HFF-Myc (cell line): ENCODE measurements around the gene VCL.

ENCODE experiments used
- DNase-seq: peaks from one replicate; pipeline ENCODE4 v3.0.0-alpha.2; 2011; ENCODE audit warnings: low read depth; ENCODE audit errors: extremely low read depth
- H3K4me3 ChIP-seq: replicated peaks from 2 replicates; pipeline ENCODE4 v1.5.1; 2011; ENCODE audit warnings: low read depth, mild to moderate bottlenecking, control low read depth, low read length
- CTCF ChIP-seq: IDR thresholded peaks from 2 replicates; pipeline ENCODE4 v1.5.1; 2012; ENCODE audit warnings: mild to moderate bottlenecking, low read depth, low read length, control low read depth; ENCODE audit errors: missing control alignments

VCL gene

GRCh38 chr10:74094231-74094630 is 96.3 kb downstream of the VCL start:
- TF ChIP-seq CTCF = no peak
- no peak for DNase-seq
- H3K4me3 ChIP-seq = no peak overlapping the region

- TF ChIP-seq CTCF = no peak
- DNase-seq = no peak
- H3K4me3 ChIP-seq = no peak overlapping the region
Observed at GRCh38 chr10:74096777-74097176, 98.9 kb downstream of the VCL start.

GRCh38 chr10:74097776-74098175 is 99.9 kb downstream of the VCL start:
- DNase-seq = no peak
- no peak for TF ChIP-seq CTCF

DNA sequence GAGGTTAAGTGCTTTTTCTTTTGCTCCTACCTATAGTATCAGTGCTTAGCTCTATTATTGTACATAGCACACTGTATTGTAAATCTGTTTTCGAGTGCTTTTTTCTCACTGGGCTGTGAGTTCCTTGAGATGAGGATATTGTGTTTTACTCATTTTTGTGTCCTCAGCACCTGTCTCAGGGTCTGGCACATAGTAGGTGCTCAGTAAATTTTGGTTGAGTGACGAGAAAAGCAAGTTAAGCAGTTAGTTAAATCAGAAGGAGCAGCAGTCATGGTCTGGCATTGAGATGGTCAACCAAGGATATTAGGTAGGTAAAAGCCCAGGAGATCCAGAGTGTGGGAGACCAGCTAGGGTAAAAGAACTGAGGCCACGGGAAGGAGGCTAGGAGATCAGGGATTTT is 101.5 kb downstream of the VCL start:
- H3K4me3 ChIP-seq = no peak overlapping the region
- no peak for TF ChIP-seq CTCF
- DNase-seq = no peak

More at GRCh38 chr10:74097776-74098175, 99.9 kb downstream of the VCL start:
- no peak overlapping the region for H3K4me3 ChIP-seq

GRCh38 chr10:74099836-74100235 is 101.9 kb downstream of the VCL start:
- DNase-seq = no peak
- TF ChIP-seq CTCF = no peak
- no peak overlapping the region for H3K4me3 ChIP-seq

GRCh38 chr10:74103560-74104258 is 105.8 kb downstream of the VCL start:
- DNase-seq = no peak
- H3K4me3 ChIP-seq = no peak overlapping the region
- peak; percentile 51 for TF ChIP-seq CTCF

GRCh38 chr10:74104480-74104879 is 106.6 kb downstream of the VCL start:
- no peak for TF ChIP-seq CTCF
- DNase-seq = no peak
- no peak overlapping the region for H3K4me3 ChIP-seq
